K562 (cell line): Measurements from ENCODE around the gene PRR19. TPM values are rescaled to one million over a fixed set of nuclear protein-coding genes. Genes with fewer than 3 reads are reported as not detected.
A peak's percentile ranks its signal among the peaks of the same experiment; 100 is the strongest.

ENCODE experiments used
- ARNT ChIP-seq, 2 experiments: fragments of 450-650 bp; IDR thresholded peaks; 2 replicates each; pipeline ENCODE4 v1.6.1; 2016; ENCODE audit warnings: mild to moderate bottlenecking in 1 of 2
- EGR1 ChIP-seq: fragments of 450-650 bp; conservative IDR thresholded peaks from 2 replicates; pipeline ENCODE4 v1.6.1; 2017; ENCODE audit warnings: mild to moderate bottlenecking
- GABPB1 ChIP-seq: sonication (generic); formaldehyde crosslinking; IDR thresholded peaks from 2 replicates; pipeline ENCODE4 v1.8.0; 2022; ENCODE audit warnings: mild to moderate bottlenecking, missing genetic modification reagents
- GATAD2A ChIP-seq: fragments of 450-650 bp; IDR thresholded peaks from 2 replicates; pipeline ENCODE4 v1.6.1; 2017
- HNRNPL ChIP-seq: fragments of 200-400 bp; formaldehyde crosslinking; IDR thresholded peaks from 2 replicates; pipeline ENCODE4 v1.6.1; 2017; ENCODE audit warnings: low read depth, mild to moderate bottlenecking, low read length
- KLF13 ChIP-seq: fragments of 450-650 bp; IDR thresholded peaks from 2 replicates; pipeline ENCODE4 v1.6.1; 2016; ENCODE audit warnings: missing genetic modification characterization, low read depth, mild to moderate bottlenecking, missing compliant biosample characterization, moderate library complexity, borderline replicate concordance
- MEIS2 ChIP-seq: fragments of 450-650 bp; IDR thresholded peaks from 2 replicates; pipeline ENCODE4 v1.6.1; 2014; ENCODE audit warnings: mild to moderate bottlenecking; ENCODE audit not compliant: partially characterized antibody
- MTA3 ChIP-seq: fragments of 450-650 bp; formaldehyde crosslinking; IDR thresholded peaks from 2 replicates; pipeline ENCODE4 v1.6.1; 2017; ENCODE audit warnings: mild to moderate bottlenecking, borderline replicate concordance
- NBN ChIP-seq: fragments of 450-650 bp; IDR thresholded peaks from 2 replicates; pipeline ENCODE4 v1.6.1; 2016; ENCODE audit warnings: low read depth, mild to moderate bottlenecking
- NFE2 ChIP-seq: IDR thresholded peaks from 2 replicates; pipeline ENCODE4 v1.6.1; 2014; ENCODE audit warnings: antibody characterized with exemption, low read depth
- NFRKB ChIP-seq: fragments of 450-650 bp; IDR thresholded peaks from 2 replicates; pipeline ENCODE4 v1.6.1; 2016; ENCODE audit warnings: low read depth
- NUFIP1 ChIP-seq: fragments of 450-650 bp; IDR thresholded peaks from 2 replicates; pipeline ENCODE4 v1.6.1; 2018; ENCODE audit not compliant: partially characterized antibody
- POLR2A ChIP-seq: fragments of 450-650 bp; conservative IDR thresholded peaks from 2 replicates; pipeline ENCODE4 v1.6.1; 2016
- RAD21 ChIP-seq, 2 experiments: fragments of 250-450 bp in 1 of 2; fragments of 450-650 bp in 1 of 2; sonication (Bioruptor Pico) in 1 of 2; formaldehyde crosslinking in 1 of 2; IDR thresholded peaks in 1 of 2; conservative IDR thresholded peaks in 1 of 2; 2 replicates each; pipeline versions ENCODE4 v1.4.0 to v1.8.0; 2020 to 2022; ENCODE audit warnings: mild to moderate bottlenecking in 2 of 2, moderate library complexity in 1 of 2
- RB1 ChIP-seq: fragments of 450-650 bp; IDR thresholded peaks from 2 replicates; pipeline ENCODE4 v1.6.1; 2017; ENCODE audit warnings: low read depth, mild to moderate bottlenecking
- SAFB ChIP-seq: fragments of 200-400 bp; formaldehyde crosslinking; IDR thresholded peaks from 2 replicates; pipeline ENCODE4 v1.6.1; 2017; ENCODE audit warnings: low read depth, low read length, borderline replicate concordance
- SMAD4 ChIP-seq: fragments of 250-450 bp; sonication (Bioruptor Pico); conservative IDR thresholded peaks from 2 replicates; pipeline ENCODE4 v1.8.0; 2021; ENCODE audit warnings: inconsistent platforms, mild to moderate bottlenecking, moderate library complexity
- SRF ChIP-seq, 2 experiments: fragments of 250-450, 450-650 bp in 1 of 2; sonication (Bioruptor Pico) in 1 of 2; sonication (generic) in 1 of 2; formaldehyde crosslinking; IDR thresholded peaks; 2 replicates each; pipeline versions ENCODE4 v1.5.0 to v1.5.1; 2020 to 2022; ENCODE audit warnings: mild to moderate bottlenecking in 1 of 2, missing genetic modification reagents in 1 of 2
- polyA plus RNA-seq, 8 experiments: library from polyadenylated mRNA; depleted of rRNA in 4 of 8; stranded (reverse) in 5 of 8; unstranded in 3 of 8; fragments of >200 nt; fragmentation: Nextera tagmentation in 2 of 8; fragmentation: Illumina TruSeq in 1 of 8; extraction: Ambion mirVana in 2 of 8; extraction: Trizol in 1 of 8; gene quantifications; 2 replicates each; pipeline versions ENCODE4 v1.2.1 to v1.2.3, GENCODE V29; 2011 to 2014; ENCODE audit warnings: inconsistent platforms in 1 of 8, missing spikeins in 1 of 8
- total RNA-seq, 7 experiments: library from RNA; depleted of rRNA in 6 of 7; stranded (reverse); fragments of >200 nt in 6 of 7; fragmentation: Illumina TruSeq in 2 of 7; extraction: Trizol in 2 of 7; gene quantifications; 2 replicates each; pipeline versions ENCODE4 v1.2.1 to v1.2.3, GENCODE V29; 2011 to 2021; ENCODE audit warnings: low replicate concordance in 1 of 7
- TF ChIP-seq, protein P1 (sequence below): fragments of 250-450 bp; sonication (Bioruptor Pico); IDR thresholded peaks from 2 replicates; pipeline ENCODE4 v1.5.0; 2020; ENCODE audit warnings: mild to moderate bottlenecking
- TF ChIP-seq, protein P2 (sequence below): fragments of 250-450 bp; sonication (Bioruptor Pico); IDR thresholded peaks from 2 replicates; pipeline ENCODE4 v1.5.0; 2021; ENCODE audit warnings: mild to moderate bottlenecking, borderline replicate concordance
- TF ChIP-seq, protein P3 (sequence below): fragments of 450-650 bp; IDR thresholded peaks from 2 replicates; pipeline ENCODE4 v1.6.1; 2018; ENCODE audit warnings: mild to moderate bottlenecking, low read depth; ENCODE audit not compliant: partially characterized antibody
- TF ChIP-seq, protein P4 (sequence below): fragments of 450-650 bp; IDR thresholded peaks from 2 replicates; pipeline ENCODE4 v1.6.1; 2016

The PRR19 gene
- total and polyA plus RNA-seq, 9 of the 15 experiments (the other 6 are each of a cell fraction or from before 2014, with no cell fraction given): 0.10 to 1.6 (median 0.54) TPM

DNA sequence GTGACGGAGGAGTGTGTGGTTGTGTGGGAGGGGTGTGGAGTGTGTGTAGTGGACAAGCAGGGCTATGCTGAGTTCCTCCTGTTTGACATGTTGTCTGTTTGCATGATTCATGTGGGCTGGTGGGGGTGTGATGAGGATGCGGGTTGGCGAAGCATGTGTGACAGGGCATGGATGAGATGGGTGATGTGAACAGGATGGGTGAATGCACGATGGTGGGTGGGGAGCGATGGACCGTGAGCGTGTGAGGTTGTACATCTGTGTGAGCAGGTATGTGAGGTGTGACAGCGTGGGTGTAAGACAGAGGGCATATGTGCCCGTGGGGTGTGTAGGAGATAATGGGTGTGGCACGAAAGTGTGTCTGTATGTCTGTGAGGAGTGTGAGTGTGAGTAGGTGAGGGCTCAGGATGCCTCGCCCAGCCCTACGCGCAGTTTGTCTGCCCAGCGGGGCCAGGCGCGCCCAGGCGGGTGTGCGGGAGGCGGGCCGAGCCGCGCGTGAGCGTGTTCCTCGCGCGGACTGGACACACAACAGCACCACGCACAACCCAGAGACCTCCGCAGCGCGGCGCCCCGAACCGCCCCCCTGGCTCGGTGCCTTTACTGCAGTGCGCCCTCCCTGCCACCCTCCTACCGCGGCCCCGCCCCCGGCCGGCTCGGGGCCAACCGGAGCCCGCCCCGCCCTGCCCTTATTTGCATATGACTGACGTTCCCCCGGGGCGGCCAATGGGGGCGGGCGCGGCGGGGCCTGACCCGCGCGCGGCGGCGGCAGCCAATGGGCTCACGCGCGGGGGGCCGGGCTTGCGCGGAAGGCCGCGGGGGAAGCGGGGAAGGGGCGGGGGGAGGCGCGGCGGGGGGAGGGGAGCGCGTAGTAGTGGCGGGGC, 18.5 kb upstream of the PRR19 start (continued):
- TF ChIP-seq ARNT (IDR thresholded peaks at IDR 0.05) (peak; percentile 34 to 70; a peak in 3 of 4 replicates), RB1 (peak; percentile 33), GATAD2A (0 out of 2 replicates have a peak, but pooled peaks have one; percentile 56), HNRNPL (peak; percentile 86), KLF13 (tag) (peak; percentile 74; the same call in 1 of the 2 replicates), NBN (peak; percentile 56; the same call in 1 of the 2 replicates), MTA3 (peak; percentile 61; the same call in 1 of the 2 replicates), SMAD4 (CRISPR knock-in tag) (0 out of 2 replicates have a peak, but pooled peaks have one; percentile 9), NFRKB (0 out of 2 replicates have a peak, but pooled peaks have one; percentile 29), RAD21 (CRISPR knock-in tag; conservative IDR thresholded peaks at IDR 0.05 in 1 of 2, IDR thresholded peaks at IDR 0.05 in 1 of 2) (peak in 1 of 2 experiments; percentile 12; a peak in 1 of 4 replicates), NUFIP1 (no peak), NFE2 (no peak), SAFB (peak; percentile 92), GABPB1 (CRISPR knock-in tag) (peak; percentile 27; the same call in 1 of the 2 replicates), POLR2A (peak; percentile 64), SRF (CRISPR knock-in tag; IDR thresholded peaks at IDR 0.05) (0 out of 4 replicates have a peak, but pooled peaks of 1 of the 2 experiments have one; percentile 44), EGR1 (peak; percentile 82), MEIS2 (peak; percentile 88)
- TF ChIP-seq, protein P1, sequence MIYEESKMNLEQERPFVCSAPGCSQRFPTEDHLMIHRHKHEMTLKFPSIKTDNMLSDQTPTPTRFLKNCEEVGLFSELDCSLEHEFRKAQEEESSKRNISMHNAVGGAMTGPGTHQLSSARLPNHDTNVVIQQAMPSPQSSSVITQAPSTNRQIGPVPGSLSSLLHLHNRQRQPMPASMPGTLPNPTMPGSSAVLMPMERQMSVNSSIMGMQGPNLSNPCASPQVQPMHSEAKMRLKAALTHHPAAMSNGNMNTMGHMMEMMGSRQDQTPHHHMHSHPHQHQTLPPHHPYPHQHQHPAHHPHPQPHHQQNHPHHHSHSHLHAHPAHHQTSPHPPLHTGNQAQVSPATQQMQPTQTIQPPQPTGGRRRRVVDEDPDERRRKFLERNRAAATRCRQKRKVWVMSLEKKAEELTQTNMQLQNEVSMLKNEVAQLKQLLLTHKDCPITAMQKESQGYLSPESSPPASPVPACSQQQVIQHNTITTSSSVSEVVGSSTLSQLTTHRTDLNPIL: no peak
- TF ChIP-seq, protein P2, sequence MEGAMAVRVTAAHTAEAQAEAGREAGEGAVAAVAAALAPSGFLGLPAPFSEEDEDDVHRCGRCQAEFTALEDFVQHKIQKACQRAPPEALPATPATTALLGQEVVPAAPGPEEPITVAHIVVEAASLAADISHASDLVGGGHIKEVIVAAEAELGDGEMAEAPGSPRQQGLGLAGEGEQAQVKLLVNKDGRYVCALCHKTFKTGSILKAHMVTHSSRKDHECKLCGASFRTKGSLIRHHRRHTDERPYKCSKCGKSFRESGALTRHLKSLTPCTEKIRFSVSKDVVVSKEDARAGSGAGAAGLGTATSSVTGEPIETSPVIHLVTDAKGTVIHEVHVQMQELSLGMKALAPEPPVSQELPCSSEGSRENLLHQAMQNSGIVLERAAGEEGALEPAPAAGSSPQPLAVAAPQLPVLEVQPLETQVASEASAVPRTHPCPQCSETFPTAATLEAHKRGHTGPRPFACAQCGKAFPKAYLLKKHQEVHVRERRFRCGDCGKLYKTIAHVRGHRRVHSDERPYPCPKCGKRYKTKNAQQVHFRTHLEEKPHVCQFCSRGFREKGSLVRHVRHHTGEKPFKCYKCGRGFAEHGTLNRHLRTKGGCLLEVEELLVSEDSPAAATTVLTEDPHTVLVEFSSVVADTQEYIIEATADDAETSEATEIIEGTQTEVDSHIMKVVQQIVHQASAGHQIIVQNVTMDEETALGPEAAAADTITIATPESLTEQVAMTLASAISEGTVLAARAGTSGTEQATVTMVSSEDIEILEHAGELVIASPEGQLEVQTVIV (CRISPR knock-in tag): no peak
- TF ChIP-seq, protein P3, sequence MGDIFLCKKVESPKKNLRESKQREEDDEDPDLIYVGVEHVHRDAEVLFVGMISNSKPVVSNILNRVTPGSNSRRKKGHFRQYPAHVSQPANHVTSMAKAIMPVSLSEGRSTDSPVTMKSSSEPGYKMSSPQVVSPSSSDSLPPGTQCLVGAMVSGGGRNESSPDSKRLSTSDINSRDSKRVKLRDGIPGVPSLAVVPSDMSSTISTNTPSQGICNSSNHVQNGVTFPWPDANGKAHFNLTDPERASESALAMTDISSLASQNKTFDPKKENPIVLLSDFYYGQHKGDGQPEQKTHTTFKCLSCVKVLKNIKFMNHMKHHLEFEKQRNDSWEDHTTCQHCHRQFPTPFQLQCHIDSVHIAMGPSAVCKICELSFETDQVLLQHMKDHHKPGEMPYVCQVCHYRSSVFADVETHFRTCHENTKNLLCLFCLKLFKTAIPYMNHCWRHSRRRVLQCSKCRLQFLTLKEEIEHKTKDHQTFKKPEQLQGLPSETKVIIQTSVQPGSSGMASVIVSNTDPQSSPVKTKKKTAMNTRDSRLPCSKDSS: peak; percentile 32
- TF ChIP-seq, protein P4, sequence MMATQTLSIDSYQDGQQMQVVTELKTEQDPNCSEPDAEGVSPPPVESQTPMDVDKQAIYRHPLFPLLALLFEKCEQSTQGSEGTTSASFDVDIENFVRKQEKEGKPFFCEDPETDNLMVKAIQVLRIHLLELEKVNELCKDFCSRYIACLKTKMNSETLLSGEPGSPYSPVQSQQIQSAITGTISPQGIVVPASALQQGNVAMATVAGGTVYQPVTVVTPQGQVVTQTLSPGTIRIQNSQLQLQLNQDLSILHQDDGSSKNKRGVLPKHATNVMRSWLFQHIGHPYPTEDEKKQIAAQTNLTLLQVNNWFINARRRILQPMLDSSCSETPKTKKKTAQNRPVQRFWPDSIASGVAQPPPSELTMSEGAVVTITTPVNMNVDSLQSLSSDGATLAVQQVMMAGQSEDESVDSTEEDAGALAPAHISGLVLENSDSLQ: peak; percentile 85
